Activated CD8-positive, alpha-beta T cell treated with anti-CD3 and anti-CD28 coated beads, Interleukin-2, amount 10 ng/mL, durations not matched to agents 7 days and 5 days (primary cell): Measurements from ENCODE around the gene PNMT. TPM values are rescaled to one million over a fixed set of nuclear protein-coding genes. Genes with fewer than 3 reads are reported as not detected.

Experiments used
- ATAC-seq: fragments of 150-1000 bp; cut with Tn5 transposase; one replicate; pipeline ENCODE4 v1.10.0; 2021; ENCODE audit warnings: moderate library complexity
- CTCF ChIA-PET: fragments of 350-600 bp; sonication (Branson Sonifier 250); formaldehyde crosslinking; loops from one replicate; lab custom pipeline; 2021; ENCODE audit warnings: antibody characterized with exemption; lab: Charles Lee
- POLR2A ChIA-PET: fragments of 350-600 bp; sonication (Branson Sonifier 250); formaldehyde crosslinking; loops from one replicate; lab custom pipeline; 2021; ENCODE audit warnings: antibody characterized with exemption; lab: Charles Lee
- DNase-seq: peaks from one replicate; pipeline ENCODE4 v3.0.0-alpha.2; 2020
- H3K27ac Mint-ChIP-seq: one replicate; pipeline ENCODE4 v1.8.0; 2021; ENCODE audit warnings: mild to moderate bottlenecking, mixed read lengths
- H3K27me3 Mint-ChIP-seq: one replicate; pipeline ENCODE4 v1.8.0; 2021; ENCODE audit warnings: low read depth, mixed read lengths
- H3K36me3 Mint-ChIP-seq: one replicate; pipeline ENCODE4 v1.8.0; 2021; ENCODE audit warnings: low read depth, mixed read lengths
- H3K4me1 Mint-ChIP-seq: one replicate; pipeline ENCODE4 v1.8.0; 2021; ENCODE audit warnings: low read depth, mixed read lengths
- H3K4me3 Mint-ChIP-seq: one replicate; pipeline ENCODE4 v1.8.0; 2021; ENCODE audit warnings: mild to moderate bottlenecking, mixed read lengths
- H3K9me3 Mint-ChIP-seq: one replicate; pipeline ENCODE4 v1.8.0; 2022; ENCODE audit warnings: mixed read lengths; ENCODE audit not compliant: insufficient read depth
- total RNA-seq, 2 experiments: library from RNA; stranded (reverse); gene quantifications; one replicate each; pipeline ENCODE4 v1.2.3, GENCODE V29; 2021

Gene PNMT
- total RNA-seq, 2 experiments from 2014 or later = not detected

DNA sequence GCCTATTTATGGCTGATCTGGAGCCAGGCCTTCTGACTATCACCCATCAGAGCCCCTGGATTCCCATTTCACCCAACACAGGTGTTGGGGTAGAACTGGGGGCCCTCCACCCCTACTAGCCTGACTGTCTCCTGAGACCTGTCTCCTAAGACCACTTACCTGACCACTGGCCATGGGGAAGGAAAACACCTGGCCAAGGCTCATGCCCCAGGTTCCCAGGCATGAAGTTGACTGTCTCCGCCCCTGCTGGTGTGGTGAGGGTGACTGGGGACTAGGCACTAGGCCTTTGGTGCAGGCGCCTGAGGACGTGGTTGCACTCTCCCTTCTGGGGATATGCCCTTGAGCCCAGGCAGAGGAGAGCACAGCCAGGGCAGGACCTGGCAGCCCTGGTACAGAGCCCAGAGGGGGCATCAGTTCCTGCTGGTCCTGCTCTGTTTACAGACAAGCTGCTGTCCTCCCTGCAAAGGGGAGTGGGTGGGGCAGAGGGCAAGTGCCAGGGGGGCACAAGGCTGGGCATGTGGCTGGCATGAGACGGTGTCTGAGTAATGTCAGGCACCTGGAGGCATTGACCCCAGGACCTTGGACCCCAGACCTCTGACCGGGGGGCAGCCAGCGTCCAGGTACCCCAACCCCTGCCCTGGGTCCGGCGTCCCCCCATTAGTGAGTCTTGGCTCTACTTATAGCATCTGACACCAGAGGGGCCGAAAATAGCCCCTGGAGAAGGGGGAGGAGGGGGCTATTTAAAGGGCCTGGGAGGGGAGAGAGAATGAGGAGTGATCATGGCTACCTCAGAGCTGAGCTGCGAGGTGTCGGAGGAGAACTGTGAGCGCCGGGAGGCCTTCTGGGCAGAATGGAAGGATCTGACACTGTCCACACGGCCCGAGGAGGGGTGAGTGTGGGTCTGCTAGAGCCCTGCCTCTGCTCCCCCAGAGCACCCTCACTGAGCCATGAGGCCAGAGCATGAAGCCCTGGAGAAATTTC, 3.4 kb upstream of the PNMT start, which contains the start of gene TCAP:
TCAP (plus strand) TSS at position 769 of the 981 bp plus-strand sequence; CDS start at position 780, 11 bp downstream.
- H3K4me1 Mint-ChIP-seq = peaks cover 9% of the 10 kb centered on the region
- peaks cover 20% of the 10 kb centered on the region for H3K27me3 Mint-ChIP-seq
- DNase-seq = no peak
- H3K4me3 Mint-ChIP-seq = no peak within 1 kb of the TSS
- H3K9me3 Mint-ChIP-seq = no peaks in the 10 kb centered on the region
- no peak within 1 kb of the TSS for H3K27ac Mint-ChIP-seq
- POLR2A ChIA-PET = no interaction called here
- ATAC-seq = no peak
- peaks cover 13% of the 10 kb centered on the region for H3K36me3 Mint-ChIP-seq
- CTCF ChIA-PET = interaction anchor here (13.7 kb wide), 1 partner anchor 43 kb away, joined by 195 read pairs; no protein-coding TSS in a partner anchor

DNA sequence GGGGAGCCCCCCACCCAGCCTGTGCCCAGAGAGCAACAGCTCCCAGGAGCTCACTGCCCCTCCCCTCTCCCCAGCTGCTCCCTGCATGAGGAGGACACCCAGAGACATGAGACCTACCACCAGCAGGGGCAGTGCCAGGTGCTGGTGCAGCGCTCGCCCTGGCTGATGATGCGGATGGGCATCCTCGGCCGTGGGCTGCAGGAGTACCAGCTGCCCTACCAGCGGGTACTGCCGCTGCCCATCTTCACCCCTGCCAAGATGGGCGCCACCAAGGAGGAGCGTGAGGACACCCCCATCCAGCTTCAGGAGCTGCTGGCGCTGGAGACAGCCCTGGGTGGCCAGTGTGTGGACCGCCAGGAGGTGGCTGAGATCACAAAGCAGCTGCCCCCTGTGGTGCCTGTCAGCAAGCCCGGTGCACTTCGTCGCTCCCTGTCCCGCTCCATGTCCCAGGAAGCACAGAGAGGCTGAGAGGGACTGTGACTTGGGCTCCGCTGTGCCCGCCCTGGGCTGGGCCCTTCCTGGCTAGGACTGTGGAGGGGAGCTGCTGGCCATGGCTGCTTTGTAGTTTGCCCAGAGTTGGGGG, 2.5 kb upstream of the PNMT start:
- ChIA-PET POLR2A (interaction anchor here (1.0 to 1.9 kb wide), 2 partner anchors 9 to 23 kb away, joined by 3 to 7 read pairs; partner anchors contain the start of gene PGAP3), CTCF (interaction anchor here (1.2 to 13.7 kb wide), 3 partner anchors 12 to 43 kb away, joined by 5 to 195 read pairs (median 14); no protein-coding TSS in a partner anchor)
- Mint-ChIP-seq H3K9me3 (no peaks in the 10 kb centered on the region), H3K4me1 (peaks cover 7% of the 10 kb centered on the region), H3K36me3 (peaks cover 9% of the 10 kb centered on the region), H3K27me3 (peaks cover 25% of the 10 kb centered on the region), H3K27ac (no peak overlapping the region), H3K4me3 (no peak overlapping the region)
- ATAC-seq (no peak), DNase-seq (no peak)

DNA sequence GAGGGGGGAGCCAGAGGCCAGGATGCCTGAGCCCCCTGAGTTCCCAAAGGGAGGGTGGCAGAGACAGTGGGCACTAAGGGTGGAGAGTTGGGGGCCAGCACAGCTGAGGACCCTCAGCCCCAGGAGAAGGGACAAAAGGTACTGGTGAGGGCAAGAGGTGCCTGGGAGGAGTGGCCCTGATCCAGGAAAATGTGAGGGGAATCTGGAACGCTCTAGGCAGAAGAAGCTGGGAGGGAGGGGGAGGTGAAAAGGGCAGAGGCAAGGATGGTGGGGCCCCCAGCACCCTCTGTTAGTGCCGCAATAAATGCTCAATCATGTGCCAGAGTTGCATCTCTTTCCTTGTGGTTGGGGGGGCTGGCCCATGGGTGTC, 2.0 kb upstream of the PNMT start:
- Mint-ChIP-seq H3K4me3 (no peak overlapping the region), H3K36me3 (peaks cover 7% of the 10 kb centered on the region), H3K27me3 (peaks cover 26% of the 10 kb centered on the region), H3K27ac (no peak overlapping the region), H3K4me1 (peaks cover 7% of the 10 kb centered on the region), H3K9me3 (no peaks in the 10 kb centered on the region)
- POLR2A ChIA-PET = interaction anchor here (1.0 to 1.9 kb wide), 3 partner anchors 8 to 22 kb away, joined by 3 to 7 read pairs (median 5); partner anchors contain the start of gene PGAP3
- CTCF ChIA-PET = interaction anchor here (1.2 to 13.7 kb wide), 4 partner anchors 13 to 64 kb away, joined by 5 to 195 read pairs (median 10); partner anchors contain the start of gene MIEN1
- DNase-seq (no peak), ATAC-seq (no peak)

DNA sequence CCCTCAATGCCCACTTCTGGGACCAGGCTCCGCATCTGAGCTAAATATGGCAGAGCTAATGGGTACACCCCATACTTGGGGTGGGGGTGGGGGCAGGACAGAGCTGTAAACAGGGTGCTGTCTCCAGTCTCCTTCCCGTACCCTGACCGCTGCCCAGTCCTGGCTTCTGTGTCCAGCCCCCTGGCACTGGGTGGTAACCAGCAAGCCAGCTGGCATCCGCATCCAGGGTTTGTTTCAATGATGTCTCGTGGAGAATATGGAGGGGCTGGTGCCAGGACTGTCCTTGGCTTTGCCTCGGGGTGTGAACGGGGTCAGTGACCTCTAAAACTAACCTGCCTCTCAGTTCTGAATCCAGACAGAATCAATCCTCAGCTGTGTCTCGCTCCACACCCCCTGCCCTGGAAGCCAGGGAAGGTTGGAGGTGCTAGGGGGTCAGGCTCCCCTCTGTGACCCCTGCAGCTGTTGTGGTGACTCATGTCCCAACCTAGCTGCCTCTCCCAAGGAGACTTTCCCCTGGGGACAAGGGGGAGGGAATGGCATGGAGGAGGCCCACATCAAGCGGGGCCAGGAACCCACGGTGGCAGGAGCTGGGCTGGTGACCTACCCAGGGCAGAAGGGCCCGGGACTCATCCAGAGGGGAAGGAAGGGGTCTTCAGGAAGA, 1.5 kb upstream of the PNMT start:
- no peak for DNase-seq
- Mint-ChIP-seq H3K27ac (no peak overlapping the region), H3K4me3 (no peak overlapping the region), H3K27me3 (peaks cover 26% of the 10 kb centered on the region), H3K4me1 (peaks cover 7% of the 10 kb centered on the region), H3K36me3 (peaks cover 3% of the 10 kb centered on the region), H3K9me3 (no peaks in the 10 kb centered on the region)
- ChIA-PET POLR2A (interaction anchor here (1.0 to 1.9 kb wide), 5 partner anchors 8 to 43 kb away, joined by 3 to 7 read pairs (median 5); partner anchors contain the start of gene PGAP3), CTCF (interaction anchor here (1.2 to 13.7 kb wide), 4 partner anchors 12 to 63 kb away, joined by 5 to 195 read pairs (median 10); partner anchors contain the start of gene MIEN1)
- ATAC-seq = no peak

DNA sequence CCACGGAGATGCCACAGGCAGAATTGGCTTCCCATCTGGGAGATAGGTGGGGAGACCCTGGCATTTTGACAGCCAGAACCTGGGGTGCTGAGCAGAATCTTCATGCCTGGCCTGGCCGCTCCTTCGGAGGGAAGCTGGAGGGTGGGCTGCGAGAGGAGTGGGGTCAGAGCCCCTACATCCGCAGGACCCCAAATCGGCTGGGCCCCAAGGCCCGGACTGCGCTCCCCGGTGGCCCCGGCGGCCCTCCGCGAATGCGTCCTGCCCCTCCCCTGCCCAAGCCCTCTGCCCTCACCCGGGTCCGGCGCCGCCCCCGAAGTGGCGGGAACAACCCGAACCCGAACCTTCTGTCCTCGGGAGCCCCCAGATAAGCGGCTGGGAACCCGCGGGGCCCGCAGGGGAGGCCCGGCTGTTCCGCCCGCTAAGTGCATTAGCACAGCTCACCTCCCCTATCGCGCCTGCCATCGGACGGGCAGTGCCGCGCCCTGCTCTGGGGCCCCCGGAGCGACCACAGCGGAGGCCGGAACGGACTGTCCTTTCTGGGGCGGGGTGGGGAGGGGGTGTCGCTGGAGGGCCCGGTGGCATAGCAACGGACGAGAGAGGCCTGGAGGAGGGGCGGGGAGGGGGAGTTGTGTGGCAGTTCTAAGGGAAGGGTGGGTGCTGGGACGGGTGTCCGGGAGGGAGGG, 850 bp upstream of the PNMT start:
- no peak overlapping the region for H3K4me3 Mint-ChIP-seq
- ChIA-PET CTCF (interaction anchor here (1.2 to 13.7 kb wide), 7 partner anchors 12 to 118 kb away, joined by 3 to 195 read pairs (median 5); partner anchors contain the start of gene MIEN1), POLR2A (interaction anchor here (1.0 to 1.9 kb wide), 4 partner anchors 8 to 44 kb away, joined by 4 to 7 read pairs (median 6); partner anchors contain the start of gene PGAP3)
- ATAC-seq (no peak), DNase-seq (no peak)
- H3K9me3 Mint-ChIP-seq = no peaks in the 10 kb centered on the region
- peaks cover 3% of the 10 kb centered on the region for H3K36me3 Mint-ChIP-seq
- no peak overlapping the region for H3K27ac Mint-ChIP-seq
- peaks cover 29% of the 10 kb centered on the region for H3K27me3 Mint-ChIP-seq
- H3K4me1 Mint-ChIP-seq = peaks cover 11% of the 10 kb centered on the region

DNA sequence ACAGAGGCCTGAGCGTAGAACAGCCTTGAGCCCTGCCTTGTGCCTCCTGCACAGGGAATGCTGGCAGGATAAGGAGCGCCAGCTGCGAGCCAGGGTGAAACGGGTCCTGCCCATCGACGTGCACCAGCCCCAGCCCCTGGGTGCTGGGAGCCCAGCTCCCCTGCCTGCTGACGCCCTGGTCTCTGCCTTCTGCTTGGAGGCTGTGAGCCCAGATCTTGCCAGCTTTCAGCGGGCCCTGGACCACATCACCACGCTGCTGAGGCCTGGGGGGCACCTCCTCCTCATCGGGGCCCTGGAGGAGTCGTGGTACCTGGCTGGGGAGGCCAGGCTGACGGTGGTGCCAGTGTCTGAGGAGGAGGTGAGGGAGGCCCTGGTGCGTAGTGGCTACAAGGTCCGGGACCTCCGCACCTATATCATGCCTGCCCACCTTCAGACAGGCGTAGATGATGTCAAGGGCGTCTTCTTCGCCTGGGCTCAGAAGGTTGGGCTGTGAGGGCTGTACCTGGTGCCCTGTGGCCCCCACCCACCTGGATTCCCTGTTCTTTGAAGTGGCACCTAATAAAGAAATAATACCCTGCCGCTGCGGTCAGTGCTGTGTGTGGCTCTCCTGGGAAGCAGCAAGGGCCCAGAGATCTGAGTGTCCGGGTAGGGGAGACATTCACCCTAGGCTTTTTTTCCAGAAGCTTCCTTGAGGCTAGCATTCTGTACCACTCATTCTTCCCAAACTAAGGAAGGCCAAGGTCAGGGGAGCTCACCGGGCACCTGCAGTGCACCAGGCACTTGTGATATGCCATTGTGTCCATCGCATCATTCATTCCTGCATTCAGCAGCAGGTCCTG, 1.9 kb downstream of the PNMT start:
- ChIA-PET POLR2A (interaction anchor here (0.7 to 3.3 kb wide), 5 partner anchors 10 to 85 kb away, joined by 3 to 12 read pairs (median 5); partner anchors contain the start of gene PGAP3), CTCF (interaction anchor here (1.1 to 13.7 kb wide), 11 partner anchors 10 to 62 kb away, joined by 3 to 195 read pairs (median 9); partner anchors contain the start of genes PGAP3 and STARD3)
- Mint-ChIP-seq H3K4me1 (peaks cover 11% of the 10 kb centered on the region), H3K9me3 (no peaks in the 10 kb centered on the region), H3K4me3 (no peak overlapping the region), H3K27me3 (peaks cover 29% of the 10 kb centered on the region), H3K36me3 (no peaks in the 10 kb centered on the region), H3K27ac (no peak overlapping the region)
- ATAC-seq (no peak), DNase-seq (no peak)

DNA sequence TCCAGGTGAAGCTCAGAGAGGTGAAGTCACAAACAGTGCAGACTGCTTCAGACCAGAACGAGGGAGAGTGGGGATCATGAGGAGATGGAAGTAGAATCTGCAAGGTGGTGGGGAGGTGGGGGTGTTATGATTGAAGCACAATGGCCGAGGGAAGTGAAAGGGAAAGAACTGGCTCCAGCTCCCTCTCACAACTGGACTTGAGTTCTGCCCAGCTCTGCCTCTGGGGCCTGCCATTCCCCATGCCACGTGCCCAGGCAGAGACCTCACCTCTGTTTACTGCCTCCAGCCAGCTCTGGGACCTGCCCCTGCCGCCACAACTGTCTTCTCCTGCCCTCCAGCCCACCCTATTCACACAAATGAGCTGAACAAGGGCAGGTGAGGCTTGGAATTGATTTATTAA, 2.5 kb downstream of the PNMT start:
- ChIA-PET CTCF (interaction anchor here (0.7 to 13.7 kb wide), 10 partner anchors 9 to 62 kb away, joined by 3 to 195 read pairs (median 4); no protein-coding TSS in a partner anchor), POLR2A (interaction anchor here (0.7 to 3.3 kb wide), 4 partner anchors 9 to 84 kb away, joined by 3 to 12 read pairs (median 6); partner anchors contain the start of gene PGAP3)
- no peak for ATAC-seq
- no peak for DNase-seq
- no peaks in the 10 kb centered on the region for H3K36me3 Mint-ChIP-seq
- H3K27me3 Mint-ChIP-seq = peaks cover 29% of the 10 kb centered on the region
- no peaks in the 10 kb centered on the region for H3K9me3 Mint-ChIP-seq
- H3K4me1 Mint-ChIP-seq = peaks cover 18% of the 10 kb centered on the region
- no peak overlapping the region for H3K27ac Mint-ChIP-seq
- H3K4me3 Mint-ChIP-seq = no peak overlapping the region

DNA sequence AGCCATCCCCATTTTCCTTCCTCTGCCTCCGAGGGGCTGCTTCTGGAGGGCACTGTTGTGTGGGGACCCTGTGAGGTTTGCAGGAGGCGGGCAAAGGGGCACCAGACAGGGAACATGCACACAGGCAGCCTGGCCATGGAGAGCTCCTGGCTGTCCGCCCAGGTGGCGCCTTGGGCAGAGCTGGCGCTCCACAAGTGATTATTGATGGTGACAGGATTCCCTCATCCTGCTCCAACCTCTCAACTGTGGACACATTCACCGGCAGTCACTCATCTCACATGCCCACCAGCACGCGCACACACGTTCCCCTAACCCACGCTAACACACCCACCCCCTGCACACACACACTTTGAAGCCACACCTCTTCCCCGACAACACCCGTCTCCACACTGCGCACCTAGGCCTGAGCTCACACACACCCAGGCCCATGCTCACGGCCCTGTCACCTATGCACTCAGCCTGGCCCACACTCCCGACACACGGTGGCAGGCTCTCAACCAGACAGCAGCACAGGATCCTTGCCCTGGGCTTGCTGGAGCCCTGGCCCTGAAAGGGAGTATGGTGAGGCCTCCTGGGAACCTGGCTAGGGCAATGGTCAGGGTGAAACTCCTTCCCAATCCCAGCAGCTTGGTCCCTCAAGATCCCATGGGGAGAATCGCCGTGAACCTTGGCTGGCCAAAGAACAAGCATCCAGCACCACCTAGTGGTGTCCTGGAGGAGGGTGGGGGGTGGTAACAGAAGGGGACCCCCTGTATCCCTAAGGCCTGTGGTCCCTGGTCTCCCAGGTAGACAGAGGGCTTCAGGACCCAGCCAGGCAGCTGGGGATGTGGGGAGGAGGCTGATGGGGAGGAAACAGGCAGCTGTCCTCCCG, 3.6 kb downstream of the PNMT start:
- Mint-ChIP-seq H3K27ac (peak overlapping the region; percentile 40), H3K4me1 (peaks cover 29% of the 10 kb centered on the region), H3K9me3 (no peaks in the 10 kb centered on the region), H3K27me3 (peaks cover 20% of the 10 kb centered on the region), H3K36me3 (no peaks in the 10 kb centered on the region), H3K4me3 (no peak overlapping the region)
- ATAC-seq = no peak
- CTCF ChIA-PET = interaction anchor here (0.7 to 13.7 kb wide), 10 partner anchors 11 to 309 kb away, joined by 3 to 195 read pairs (median 4); partner anchors contain the start of gene PSMD3
- POLR2A ChIA-PET = interaction anchor here (0.6 to 3.3 kb wide), 6 partner anchors 8 to 1354 kb away, joined by 3 to 12 read pairs (median 4); partner anchors contain the start of genes CDK12 and PGAP3
- no peak for DNase-seq
